ENCODE results near the gene ANKRD28. TPM values are rescaled to one million over a fixed set of nuclear protein-coding genes. Genes with fewer than 3 reads are reported as not detected.

ANKRD28 gene
- total RNA-seq, 2 donors from 2014 or later = 33.4 to 37.1 TPM

GRCh38 chr3:15681668-15682067 is 116.1 kb downstream of the ANKRD28 start:
- 92 to 96% methylated on average over 2 of the region's 2 CpGs for WGBS, 2 experiments (ENCODE audit: insufficient coverage in 1 of 2, insufficient read length in 1 of 2)
- no peak for TF ChIP-seq CTCF (conservative IDR thresholded peaks at IDR 0.05)
- H3K27ac ChIP-seq (ENCODE audit: low read depth, low read length) = no peak overlapping the region
- H3K27me3 ChIP-seq (ENCODE audit: control insufficient read depth, insufficient read depth, low read length, poor library complexity, severe bottlenecking) = no peaks in the 10 kb centered on the region
- no peaks in the 10 kb centered on the region for H3K4me1 ChIP-seq (ENCODE audit: control insufficient read depth, insufficient read depth, low read length)
- Mint-ChIP-seq H3K4me1 (no peaks in the 10 kb centered on the region), H3K36me3 (ENCODE audit: low read depth) (peaks cover 40% of the 10 kb centered on the region), H3K27ac (no peak overlapping the region), H3K27me3 (ENCODE audit: insufficient read depth) (no peaks in the 10 kb centered on the region), H3K9me3 (no peaks in the 10 kb centered on the region), H3K4me3 (no peak overlapping the region)
- no peaks in the 10 kb centered on the region for H3K9me3 ChIP-seq (ENCODE audit: control insufficient read depth, low read length)
- H3K9ac ChIP-seq (ENCODE audit: extremely low read depth, low read length, poor library complexity, severe bottlenecking) = no peak overlapping the region
- H3K36me3 ChIP-seq (ENCODE audit: control insufficient read depth, insufficient read depth, low read length) = peaks cover 62% of the 10 kb centered on the region
- no peak for DNase-seq
- no peak overlapping the region for H3K4me3 ChIP-seq (ENCODE audit: low read length)

GRCh38 chr3:15679306-15679705 is 118.5 kb downstream of the ANKRD28 start:
- no peak for TF ChIP-seq CTCF (conservative IDR thresholded peaks at IDR 0.05)
- no peak for DNase-seq
- Mint-ChIP-seq H3K36me3 (ENCODE audit: low read depth) (peaks cover 20% of the 10 kb centered on the region), H3K9me3 (no peaks in the 10 kb centered on the region), H3K4me3 (no peak overlapping the region), H3K4me1 (no peaks in the 10 kb centered on the region), H3K27me3 (ENCODE audit: insufficient read depth) (no peaks in the 10 kb centered on the region), H3K27ac (no peak overlapping the region)
- Histone ChIP-seq H3K36me3 (ENCODE audit: control insufficient read depth, insufficient read depth, low read length) (peaks cover 55% of the 10 kb centered on the region), H3K4me3 (ENCODE audit: low read length) (no peak overlapping the region), H3K9me3 (ENCODE audit: control insufficient read depth, low read length) (no peaks in the 10 kb centered on the region), H3K27ac (ENCODE audit: low read depth, low read length) (no peak overlapping the region), H3K4me1 (ENCODE audit: control insufficient read depth, insufficient read depth, low read length) (no peaks in the 10 kb centered on the region), H3K9ac (ENCODE audit: extremely low read depth, low read length, poor library complexity, severe bottlenecking) (no peak overlapping the region), H3K27me3 (ENCODE audit: control insufficient read depth, insufficient read depth, low read length, poor library complexity, severe bottlenecking) (no peaks in the 10 kb centered on the region)
- WGBS, 2 experiments (ENCODE audit: insufficient coverage in 1 of 2, insufficient read length in 1 of 2) = 96 to 98% methylated on average over 5 of the region's 5 CpGs

GRCh38 chr3:15676259-15676658 is 121.5 kb downstream of the ANKRD28 start:
- Mint-ChIP-seq H3K9me3 (no peaks in the 10 kb centered on the region), H3K4me3 (no peak overlapping the region), H3K27ac (no peak overlapping the region), H3K27me3 (ENCODE audit: insufficient read depth) (no peaks in the 10 kb centered on the region), H3K36me3 (ENCODE audit: low read depth) (peaks cover 17% of the 10 kb centered on the region), H3K4me1 (no peaks in the 10 kb centered on the region)
- no peak overlapping the region for H3K4me3 ChIP-seq (ENCODE audit: low read length)
- DNase-seq = no peak
- H3K9me3 ChIP-seq (ENCODE audit: control insufficient read depth, low read length) = no peaks in the 10 kb centered on the region
- no peak for TF ChIP-seq CTCF (conservative IDR thresholded peaks at IDR 0.05)
- WGBS, 2 experiments (ENCODE audit: insufficient coverage in 1 of 2, insufficient read length in 1 of 2) = 98 to 100% methylated on average over 1 to 2 of the region's 2 CpGs
- no peaks in the 10 kb centered on the region for H3K27me3 ChIP-seq (ENCODE audit: control insufficient read depth, insufficient read depth, low read length, poor library complexity, severe bottlenecking)
- no peak overlapping the region for H3K27ac ChIP-seq (ENCODE audit: low read depth, low read length)
- no peaks in the 10 kb centered on the region for H3K4me1 ChIP-seq (ENCODE audit: control insufficient read depth, insufficient read depth, low read length)
- no peak overlapping the region for H3K9ac ChIP-seq (ENCODE audit: extremely low read depth, low read length, poor library complexity, severe bottlenecking)
- H3K36me3 ChIP-seq (ENCODE audit: control insufficient read depth, insufficient read depth, low read length) = peaks cover 51% of the 10 kb centered on the region
